ENCODE data around the gene SLC23A2.
A peak's percentile ranks its signal among the peaks of the same experiment; 100 is the strongest.
"Not testable (repeated sequence)": the region's sequence is repeated elsewhere in the genome, so short reads cannot be mapped to it uniquely, and the experiment has no call there.

The SLC23A2 gene

DNA sequence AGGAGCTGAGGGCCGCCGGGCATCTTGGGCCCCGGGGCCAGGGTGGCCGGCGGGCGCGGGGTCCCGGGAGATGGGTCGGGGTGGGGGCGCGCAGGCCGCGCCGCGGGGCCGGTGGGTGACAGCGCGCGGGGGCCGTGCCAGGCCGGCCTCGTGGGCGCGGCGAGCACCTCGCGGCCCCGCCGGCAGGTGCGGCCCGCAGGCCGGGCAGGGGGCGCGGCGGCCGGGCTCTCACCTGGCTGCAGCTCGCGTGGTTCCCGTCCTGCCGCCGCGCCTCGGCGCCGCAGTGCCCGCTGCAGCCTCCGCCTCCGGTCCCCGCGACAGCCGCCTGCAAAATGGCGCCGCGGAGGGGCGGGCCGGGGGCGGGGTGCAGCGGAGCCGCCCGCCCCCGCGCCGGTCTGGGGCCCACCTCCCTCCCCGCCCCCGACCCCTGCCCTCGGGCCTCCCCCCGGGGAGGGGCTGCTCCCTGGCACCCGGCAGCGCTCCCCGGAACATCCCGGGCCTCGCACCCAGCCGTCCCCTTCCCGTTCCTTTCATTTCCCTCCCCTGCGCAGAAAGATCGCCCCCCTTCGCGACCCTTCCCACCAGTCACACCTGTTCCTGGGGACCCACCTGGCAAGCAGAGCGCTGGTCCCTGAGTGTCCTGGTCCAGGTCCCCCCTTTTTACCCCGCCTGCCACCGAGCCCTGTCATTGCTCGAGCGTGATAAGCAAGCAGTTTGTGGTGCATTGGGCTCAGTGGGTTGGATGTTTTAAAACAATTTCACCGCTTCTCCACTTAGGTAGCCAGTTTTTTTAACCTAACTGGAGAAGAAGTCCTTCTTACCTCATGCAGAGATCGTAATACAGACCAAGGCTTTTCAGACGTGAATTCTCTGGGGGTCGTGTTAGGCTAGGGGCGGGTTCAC, at the start of gene SLC23A2:
SLC23A2 (minus strand) TSS at position 337 of the 903 bp plus-strand sequence. CDS start 68,948 bp downstream, outside the sequence.
- peak in 39 of 42 donors; percentile 20 to 79 (median 59) for DNase-seq
- intact Hi-C loops (cut with DNase I): no loop called here

DNA sequence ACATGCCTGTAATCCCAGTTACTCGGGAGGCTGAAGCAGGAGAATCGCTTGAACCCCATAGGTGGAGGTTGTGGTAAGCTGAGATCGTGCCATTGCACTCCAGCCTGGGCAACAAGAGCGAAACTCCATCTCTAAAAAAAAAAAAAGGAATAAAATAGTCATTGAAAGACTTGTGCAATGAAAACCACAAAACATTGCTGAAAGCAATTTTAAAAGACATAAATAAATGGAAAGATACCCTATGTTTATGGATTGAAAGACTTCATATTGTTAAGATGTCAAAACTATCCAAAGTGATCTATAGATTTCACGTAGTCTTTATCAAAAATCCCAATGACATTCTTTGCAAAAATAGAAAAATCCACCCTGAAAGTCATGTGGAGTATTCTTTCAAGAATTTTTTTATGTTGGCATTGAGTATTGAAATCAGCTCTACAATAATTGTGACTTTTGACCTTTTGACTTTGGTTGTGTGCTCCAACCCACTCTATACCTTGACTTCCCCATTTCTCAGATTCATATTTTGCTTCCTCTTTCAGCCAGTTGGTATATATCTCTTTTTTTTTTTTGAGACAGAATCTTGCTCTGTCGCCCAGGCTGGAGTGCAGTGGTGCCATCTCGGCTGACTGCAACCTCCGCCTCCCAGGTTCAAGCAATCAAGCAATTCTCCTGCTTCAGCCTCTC, 45.5 kb upstream of the SLC23A2 start:
- intact Hi-C loops (cut with DNase I): no loop called here
- DNase-seq: no peak

DNA sequence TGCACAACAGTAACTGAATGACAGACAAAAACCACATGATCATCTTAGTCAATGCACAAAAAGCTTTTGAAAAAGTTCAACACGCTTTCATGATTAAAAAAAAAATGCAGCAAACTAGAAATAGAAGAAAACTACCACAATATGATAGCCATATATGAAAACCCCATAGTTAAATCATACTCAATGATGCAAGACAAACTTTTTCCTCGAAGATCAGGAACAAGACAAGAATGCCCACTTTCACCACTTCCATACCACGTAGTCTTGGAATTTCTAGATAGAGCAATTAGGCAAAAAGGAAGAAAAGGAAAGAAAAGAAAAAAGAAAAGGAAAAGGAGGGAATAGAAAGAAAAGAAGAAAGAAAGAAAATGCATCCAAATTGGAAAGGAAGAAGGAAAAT, 44.6 kb upstream of the SLC23A2 start:
- intact Hi-C loops (cut with DNase I): no loop called here
- DNase-seq: no peak

DNA sequence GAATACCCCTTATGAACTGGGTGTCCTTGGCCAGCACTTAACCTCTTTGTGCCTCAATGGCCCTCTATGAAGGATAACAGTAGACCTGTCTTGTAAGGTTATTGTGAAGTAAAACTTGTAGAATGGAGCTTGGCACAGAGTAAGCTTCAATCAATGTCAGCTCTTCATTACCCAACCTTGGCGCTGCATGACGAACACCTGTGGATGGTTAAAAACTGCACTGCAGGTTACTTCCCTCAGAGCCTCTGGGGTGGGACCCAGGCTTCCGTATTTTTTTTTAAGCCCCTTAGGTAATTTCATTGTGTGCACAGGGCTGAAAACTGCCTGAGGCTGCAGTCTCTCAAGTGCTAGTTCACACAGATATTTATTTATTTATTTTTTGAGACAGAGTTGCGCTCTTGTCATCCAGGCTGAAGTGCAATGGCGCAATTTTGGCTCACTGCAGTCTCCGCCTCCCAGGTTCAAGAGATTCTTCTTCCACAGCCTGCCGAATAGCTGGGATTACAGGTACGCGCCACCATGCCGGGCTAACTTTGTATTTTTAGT, 42.8 kb upstream of the SLC23A2 start:
- DNase-seq: no peak
- intact Hi-C loops (cut with DNase I): no loop called here

DNA sequence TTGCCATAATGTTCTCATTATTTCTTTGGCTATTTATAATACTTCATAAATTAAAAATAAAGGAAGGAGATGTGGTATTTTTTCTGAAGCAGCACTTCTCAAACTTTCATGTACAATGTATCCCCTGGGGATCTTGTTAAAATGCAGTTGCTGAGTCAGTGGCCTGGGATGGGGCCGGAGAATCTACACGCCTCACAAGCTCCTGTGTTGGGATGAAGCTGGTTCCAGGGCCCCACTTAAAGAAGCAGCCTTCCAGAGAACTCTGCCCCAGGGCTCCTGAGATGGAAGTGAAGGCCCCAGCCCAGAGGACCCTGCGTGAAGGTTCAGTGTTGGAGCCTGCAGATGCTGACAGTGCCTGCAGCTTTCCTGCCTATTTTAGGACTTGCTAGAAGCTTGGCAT, 40.1 kb upstream of the SLC23A2 start:
- no peak for DNase-seq
- intact Hi-C loops (cut with DNase I): no loop called here

DNA sequence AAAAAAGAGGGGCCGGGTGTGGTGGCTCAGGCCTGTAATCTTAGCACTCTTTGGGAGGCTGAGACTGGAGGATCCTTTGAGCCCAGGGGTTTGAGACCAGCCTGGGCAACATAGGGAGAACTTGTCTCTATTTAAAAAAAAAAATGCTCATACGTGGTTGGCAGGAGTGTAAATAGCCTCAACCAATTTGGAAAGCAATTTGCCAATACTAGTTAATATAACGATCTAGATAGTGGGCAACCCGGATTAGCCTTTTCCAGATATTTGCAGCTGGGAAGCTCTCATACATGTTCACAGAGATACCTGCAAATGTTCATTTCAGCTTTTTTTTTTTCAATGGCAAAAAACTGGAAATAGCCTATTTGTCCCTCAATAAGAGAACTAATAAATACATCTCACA, 39.0 kb upstream of the SLC23A2 start:
- DNase-seq: no peak
- intact Hi-C loops (cut with DNase I): no loop called here

DNA sequence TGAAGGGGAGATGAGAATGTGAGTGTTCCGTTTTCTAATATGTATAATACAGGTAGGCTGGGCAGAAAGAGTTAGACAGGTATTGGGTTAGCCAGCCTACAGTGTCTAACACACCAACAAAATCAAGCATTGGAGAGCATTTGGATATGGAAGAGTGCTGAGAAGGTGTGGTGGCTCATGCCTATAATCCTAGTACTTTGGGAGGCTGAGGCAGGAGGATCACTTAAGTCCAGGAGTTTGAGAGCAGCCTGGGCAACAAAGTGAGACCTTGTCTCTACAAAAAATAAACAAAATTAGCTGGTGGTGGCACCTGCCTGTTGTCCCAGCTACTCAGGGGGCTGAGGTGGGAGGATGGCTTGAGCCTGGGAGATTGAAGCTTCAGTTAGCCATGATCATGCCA, 38.6 kb upstream of the SLC23A2 start:
- intact Hi-C loops (cut with DNase I): no loop called here
- DNase-seq: no peak

DNA sequence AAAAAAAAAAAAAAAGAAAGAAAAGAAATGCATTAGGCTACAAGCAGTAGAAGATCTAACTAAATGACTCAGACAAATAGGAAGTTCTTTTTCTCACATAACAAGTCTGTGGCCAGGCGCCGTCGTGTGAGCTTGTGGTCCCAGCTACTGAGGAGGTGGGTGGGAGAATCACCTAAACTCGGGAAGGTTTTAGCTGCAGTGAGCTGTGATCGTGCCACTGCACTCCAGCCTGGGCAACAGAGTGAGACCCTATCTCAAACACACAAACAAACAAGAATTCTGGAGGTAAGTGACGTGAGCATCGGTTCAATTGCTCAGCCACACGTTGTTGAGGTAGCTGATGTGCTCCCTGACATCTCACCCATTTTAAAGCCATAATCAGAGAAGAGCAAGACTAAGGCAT, 37.9 kb upstream of the SLC23A2 start:
- DNase-seq: no peak
- intact Hi-C loops (cut with DNase I): no loop called here

DNA sequence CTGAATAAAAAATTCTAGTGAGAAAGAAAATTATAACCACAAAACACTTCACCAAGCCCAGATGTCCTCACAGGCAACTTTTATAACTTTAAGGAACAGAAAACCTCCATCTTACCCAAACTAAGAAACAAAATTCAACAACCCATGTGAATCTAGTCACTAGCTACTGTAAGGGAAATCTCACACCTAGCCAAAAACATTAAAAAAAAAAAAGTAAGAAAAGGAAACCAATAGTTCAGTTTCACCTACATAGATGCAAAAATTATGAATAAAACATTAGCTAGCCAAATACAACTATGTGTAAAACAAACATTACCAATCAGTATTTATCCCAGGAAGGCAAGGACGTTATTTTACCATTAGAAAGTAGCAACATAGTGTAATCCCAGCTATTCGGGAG, 35.5 kb upstream of the SLC23A2 start:
- DNase-seq: no peak
- intact Hi-C loops (cut with DNase I): no loop called here

DNA sequence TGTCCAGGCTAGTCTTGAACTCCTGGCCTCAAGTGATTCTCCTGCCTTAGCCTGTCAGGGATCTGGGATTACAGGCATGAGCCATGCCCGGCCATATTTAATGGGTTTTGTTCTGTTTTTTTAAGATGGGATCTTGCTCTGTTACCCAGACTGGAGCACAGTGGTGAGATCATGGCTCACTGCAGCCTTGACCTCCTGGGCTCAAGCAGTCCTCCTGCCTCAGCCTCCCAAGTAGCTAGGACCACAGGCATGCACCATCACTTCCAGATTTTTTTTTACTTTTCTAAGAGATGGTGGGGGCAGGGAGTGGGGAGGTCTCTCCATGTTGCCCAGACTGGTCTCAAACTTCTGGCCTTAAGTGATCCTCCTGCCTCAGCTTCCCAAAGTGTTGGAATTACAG, 34.2 kb upstream of the SLC23A2 start:
- intact Hi-C loops (cut with DNase I); DNase-seq: not testable (repeated sequence)

DNA sequence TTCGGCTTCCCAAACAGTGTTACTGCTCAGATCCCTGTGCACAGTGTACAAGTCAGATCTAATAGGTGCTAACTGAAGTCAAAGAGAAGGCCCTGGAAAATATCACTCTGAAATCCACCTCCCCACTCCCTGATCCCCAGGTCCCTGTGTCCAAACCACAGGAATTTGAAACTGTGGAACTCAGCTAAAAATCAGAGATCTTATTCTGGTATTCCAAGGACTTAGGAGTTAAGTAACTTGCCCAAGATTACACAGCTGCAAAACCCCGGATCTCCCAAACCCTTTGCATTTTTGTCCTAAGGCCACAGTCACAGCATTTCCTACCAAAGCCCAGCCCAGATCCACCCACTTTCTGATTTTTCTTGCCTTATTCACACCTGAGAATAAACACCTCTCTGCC, 32.3 kb upstream of the SLC23A2 start:
- DNase-seq: no peak
- intact Hi-C loops (cut with DNase I): no loop called here

DNA sequence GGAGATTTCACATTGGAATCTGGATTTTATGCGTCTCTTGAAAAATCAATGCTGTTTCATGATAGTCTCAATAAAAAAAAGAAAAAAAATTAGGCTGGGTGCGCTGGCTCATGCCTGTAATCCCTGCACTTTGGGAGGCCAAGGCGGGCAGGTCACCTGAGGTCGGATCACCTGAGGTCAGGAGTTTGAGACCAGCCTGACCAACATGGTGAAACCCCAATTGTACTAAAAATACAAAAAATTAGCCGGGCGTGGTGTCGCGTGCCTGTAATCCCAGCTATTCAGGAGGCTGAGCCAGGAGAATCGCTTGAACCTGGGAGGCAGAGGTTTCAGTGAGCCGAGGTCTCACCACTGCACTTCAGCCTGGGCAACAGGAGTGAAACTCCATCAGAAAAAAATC, 30.4 kb upstream of the SLC23A2 start:
- DNase-seq; intact Hi-C loops (cut with DNase I): not testable (repeated sequence)

DNA sequence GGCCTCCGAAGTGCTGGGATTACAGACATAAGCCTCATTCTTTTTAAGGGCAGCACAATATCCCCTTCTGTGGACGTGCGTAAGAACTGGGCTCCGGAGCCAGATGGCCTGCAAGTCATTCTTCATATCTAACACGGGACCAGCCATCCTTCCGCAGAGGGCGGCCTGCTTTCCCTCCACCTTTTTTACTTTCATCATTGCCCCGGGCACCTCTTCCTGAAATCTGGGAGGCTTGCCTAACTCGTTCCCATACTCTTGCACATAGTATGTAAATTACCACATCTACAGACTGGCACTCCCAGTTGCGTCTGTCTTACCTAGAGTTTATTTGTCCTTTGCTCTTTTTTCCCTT, 29.9 kb upstream of the SLC23A2 start:
- DNase-seq: no peak
- intact Hi-C loops (cut with DNase I): no loop called here

DNA sequence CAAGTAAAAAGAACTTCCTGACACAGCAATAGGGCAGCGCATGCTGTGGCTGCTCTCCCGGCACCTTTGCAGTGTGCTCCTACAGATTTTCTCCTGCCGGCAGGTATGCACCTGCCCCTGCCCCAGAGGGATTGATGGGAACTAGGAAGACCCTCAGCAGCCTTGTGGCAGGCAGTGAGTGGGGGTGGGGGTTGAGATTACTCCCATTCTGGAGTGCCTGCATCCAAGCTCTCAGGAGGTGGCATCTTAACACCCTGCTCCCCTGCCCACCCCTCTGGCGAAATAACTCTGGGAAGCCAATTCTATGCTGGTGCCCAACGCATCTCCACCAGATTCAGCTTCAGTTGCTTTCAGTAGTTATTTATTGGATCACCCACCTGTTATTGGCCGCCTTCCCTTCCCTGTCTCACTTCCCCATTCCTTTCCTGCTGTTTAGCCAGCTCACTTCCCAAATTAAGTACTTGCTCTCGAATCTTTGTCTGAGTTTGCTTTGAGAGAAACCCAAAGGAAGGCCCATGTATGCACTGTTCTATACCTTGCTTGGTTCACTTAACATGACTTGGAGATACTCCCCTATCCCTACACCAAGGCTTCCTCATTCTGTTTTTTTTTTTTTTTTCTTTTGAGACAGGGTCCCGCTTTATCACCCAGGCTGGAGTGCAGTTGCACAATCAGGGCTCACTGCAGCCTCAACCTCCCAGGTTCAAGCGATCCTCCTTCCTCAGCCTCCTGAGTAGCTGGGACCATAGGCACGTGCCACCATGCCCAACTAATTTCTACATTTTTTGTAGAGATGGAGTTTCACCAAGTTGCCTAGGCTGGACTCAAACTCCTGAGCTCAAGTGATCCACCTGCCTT, 29.3 kb upstream of the SLC23A2 start:
- no peak for DNase-seq
- intact Hi-C loops (cut with DNase I): no loop called here

DNA sequence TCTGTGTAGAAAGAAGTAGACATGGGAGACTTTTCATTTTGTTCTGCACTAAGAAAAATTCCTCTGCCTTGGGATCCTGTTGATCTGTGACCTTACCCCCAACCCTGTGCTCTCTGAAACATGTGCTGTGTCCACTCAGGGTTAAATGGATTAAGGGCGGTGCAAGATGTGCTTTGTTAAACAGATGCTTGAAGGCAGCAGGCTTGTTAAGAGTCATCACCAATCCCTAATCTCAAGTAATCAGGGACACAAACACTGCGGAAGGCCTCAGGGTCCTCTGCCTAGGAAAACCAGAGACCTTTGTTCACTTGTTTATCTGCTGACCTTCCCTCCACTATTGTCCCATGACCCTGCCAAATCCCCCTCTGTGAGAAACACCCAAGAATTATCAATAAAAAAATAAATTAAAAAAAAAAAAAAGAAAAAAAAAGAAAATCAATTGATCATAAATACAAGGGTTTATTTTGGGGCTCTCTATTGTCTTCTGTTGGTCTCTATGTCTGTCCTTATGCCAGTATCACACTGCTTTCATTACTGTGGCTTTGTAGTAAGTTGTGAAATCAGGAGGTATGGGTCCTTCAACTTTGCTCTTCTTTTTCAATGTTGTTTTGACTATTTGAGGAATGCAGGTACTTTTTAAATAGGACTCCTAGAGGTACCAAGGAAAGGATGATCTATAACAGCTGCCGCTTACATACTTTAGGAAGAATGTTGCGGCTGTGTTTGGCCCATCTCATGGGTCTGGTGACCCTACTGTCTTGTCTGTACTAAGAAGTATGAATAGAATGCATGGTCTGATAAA, 27.1 kb upstream of the SLC23A2 start:
- intact Hi-C loops (cut with DNase I); DNase-seq: not testable (repeated sequence)

DNA sequence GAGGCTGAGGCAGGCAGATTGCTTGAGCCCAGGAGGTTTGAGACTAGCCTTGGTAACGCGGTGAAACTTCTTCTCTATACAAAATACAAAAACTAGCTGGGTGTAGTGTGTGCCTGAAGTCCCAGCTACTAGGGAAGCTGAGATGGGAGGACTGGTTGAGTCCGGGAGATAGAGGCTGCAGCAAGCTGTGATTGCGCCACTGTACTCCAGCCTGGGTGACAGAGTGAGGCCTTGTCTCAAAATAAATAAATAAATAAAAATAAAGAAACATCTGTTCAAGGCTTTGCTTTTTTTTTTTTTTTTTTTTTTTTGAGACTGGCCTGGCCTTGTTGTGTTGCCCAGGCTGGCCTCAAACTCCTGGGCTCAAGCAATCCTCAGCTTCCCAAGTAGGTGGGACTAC, 23.7 kb upstream of the SLC23A2 start:
- intact Hi-C loops (cut with DNase I): no loop called here
- peak in 4 of 42 donors; percentile 7 to 40 (median 18) for DNase-seq

DNA sequence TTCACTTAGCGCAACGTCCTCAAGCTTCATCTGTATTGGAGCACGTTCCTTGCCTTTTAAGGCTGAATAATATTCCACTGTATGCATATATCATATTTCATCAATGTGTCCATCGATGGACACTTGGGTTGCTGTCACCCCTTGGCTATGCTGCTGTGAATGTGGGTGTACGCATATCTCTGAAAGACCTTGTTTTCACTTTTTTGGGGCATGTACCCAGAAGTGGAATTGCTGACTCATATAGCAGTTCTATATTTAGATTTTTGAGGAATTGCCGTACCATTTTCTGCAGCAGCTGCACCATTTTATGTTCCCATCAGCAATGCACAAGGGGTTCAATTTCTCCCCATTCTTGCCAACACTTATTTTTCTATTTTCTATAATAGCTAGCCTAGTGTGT, 22.8 kb upstream of the SLC23A2 start:
- no peak for DNase-seq
- intact Hi-C loops (cut with DNase I): no loop called here

DNA sequence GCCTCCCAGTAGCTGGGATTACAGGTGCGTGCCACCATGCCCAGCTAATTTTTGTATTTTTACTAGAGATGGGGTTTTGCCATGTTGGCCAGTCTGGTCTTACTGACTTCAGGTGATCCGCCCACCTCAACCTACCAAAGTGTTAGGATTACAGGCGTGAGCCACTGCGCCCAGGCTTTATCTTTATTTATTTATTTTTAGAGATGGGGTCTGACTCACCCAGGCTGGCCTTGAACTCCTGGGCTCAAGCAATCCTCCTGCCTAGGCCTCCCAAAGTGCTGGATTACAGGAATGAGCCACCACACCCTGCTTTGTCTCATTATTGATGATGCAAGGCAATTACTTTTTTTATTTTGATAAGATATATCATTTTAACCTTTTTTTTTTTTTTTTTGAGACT, 21.9 kb upstream of the SLC23A2 start:
- intact Hi-C loops (cut with DNase I); DNase-seq: not testable (repeated sequence)

DNA sequence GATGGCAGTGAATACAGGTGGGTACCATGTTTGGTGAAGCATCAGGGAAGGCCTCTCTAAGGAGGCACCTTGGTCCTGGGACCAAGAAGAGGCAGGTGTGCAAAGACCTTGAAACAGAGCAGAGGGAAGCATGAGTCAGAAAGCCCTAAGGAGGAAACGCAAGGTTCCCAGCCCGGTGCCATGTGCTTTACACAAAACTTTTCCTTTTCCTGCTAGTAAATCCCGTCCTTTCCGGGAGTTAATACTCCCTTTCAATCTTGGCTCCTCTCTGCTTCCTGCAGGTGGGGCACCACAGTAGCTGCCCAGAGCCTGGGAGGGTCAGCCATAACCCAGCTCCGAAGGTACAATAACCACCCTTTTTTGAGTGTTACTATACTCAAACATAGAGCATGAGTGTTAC, 19.4 kb upstream of the SLC23A2 start:
- DNase-seq: no peak
- intact Hi-C loops (cut with DNase I): no loop called here
